DND-41 (cell line): ENCODE data around the gene S1PR2.
"Not testable (repeated sequence)": the region's sequence is repeated elsewhere in the genome, so short reads cannot be mapped to it uniquely, and the experiment has no call there.

Source experiments
- ATAC-seq: fragments of 200-7000 bp; cut with Tn5 transposase; 3 replicates; pipeline ENCODE4 v1.9.1; 2021; ENCODE audit warnings: low read depth; ENCODE audit not compliant: insufficient read depth
- DNase-seq: peaks from one replicate; pipeline ENCODE4 v3.0.0-alpha.2; 2020
- H2AFZ ChIP-seq: 2 replicates; pipeline ENCODE4 v1.6.0; 2012; ENCODE audit warnings: low read depth, low read length
- H3K27ac ChIP-seq: 2 replicates; pipeline ENCODE4 v1.5.1; 2012; ENCODE audit warnings: low read length, inconsistent platforms
- H3K27me3 ChIP-seq: fragments of 200-600 bp; sonication (generic); 2 replicates; pipeline ENCODE4 v1.6.0; 2012; ENCODE audit warnings: low read length, mild to moderate bottlenecking, inconsistent platforms; ENCODE audit not compliant: insufficient read depth, poor library complexity
- H3K36me3 ChIP-seq: 2 replicates; pipeline ENCODE4 v1.5.1; 2012; ENCODE audit warnings: low read length, inconsistent platforms; ENCODE audit not compliant: insufficient read depth
- H3K4me1 ChIP-seq: 2 replicates; pipeline ENCODE4 v1.5.1; 2012; ENCODE audit warnings: mild to moderate bottlenecking, low read length; ENCODE audit not compliant: insufficient read depth
- H3K4me2 ChIP-seq: 2 replicates; pipeline ENCODE4 v1.6.0; 2012; ENCODE audit warnings: mild to moderate bottlenecking, moderate library complexity, low read length, inconsistent platforms; ENCODE audit not compliant: insufficient read depth
- H3K4me3 ChIP-seq, 2 experiments: fragments of 200-600 bp in 1 of 2; shearing (Covaris generic) in 1 of 2; 2 replicates each; pipeline ENCODE4 v1.5.1; 2012 to 2016; ENCODE audit warnings: inconsistent platforms in 2 of 2, low read length in 2 of 2, mild to moderate bottlenecking in 2 of 2, low read depth in 1 of 2, moderate library complexity in 1 of 2
- H3K79me2 ChIP-seq: 2 replicates; pipeline ENCODE4 v1.6.0; 2012; ENCODE audit warnings: low read length, inconsistent platforms; ENCODE audit not compliant: insufficient read depth
- H3K9ac ChIP-seq: 2 replicates; pipeline ENCODE4 v1.6.0; 2012; ENCODE audit warnings: low read depth, mild to moderate bottlenecking, inconsistent platforms, low read length, moderate library complexity
- H3K9me3 ChIP-seq: 2 replicates; pipeline ENCODE4 v1.5.1; 2012; ENCODE audit warnings: low read length, moderate library complexity, mild to moderate bottlenecking, inconsistent platforms; ENCODE audit not compliant: insufficient read depth, severe bottlenecking
- H4K20me1 ChIP-seq: 2 replicates; pipeline ENCODE4 v1.6.0; 2012; ENCODE audit warnings: low read length; ENCODE audit not compliant: insufficient read depth
- CTCF ChIP-seq: IDR thresholded peaks from 2 replicates; pipeline ENCODE4 v1.5.1; 2012; ENCODE audit warnings: borderline replicate concordance, low read length, moderate library complexity, mild to moderate bottlenecking; ENCODE audit not compliant: poor library complexity, severe bottlenecking; ENCODE audit errors: extremely low read depth
- EZH2 ChIP-seq: IDR thresholded peaks from 3 replicates; pipeline ENCODE4 v1.6.1; 2012; ENCODE audit warnings: borderline replicate concordance, low read depth, mild to moderate bottlenecking, moderate library complexity, low read length, inconsistent platforms; ENCODE audit not compliant: severe bottlenecking

Gene S1PR2

GRCh38 chr19:10198889-10199644 lies 32.1 kb downstream of the S1PR2 start:
- not testable (repeated sequence) for H3K27me3 ChIP-seq, H3K4me2 ChIP-seq, H2AFZ ChIP-seq, H3K27ac ChIP-seq, H3K4me1 ChIP-seq, H4K20me1 ChIP-seq, H3K4me3 ChIP-seq, H3K36me3 ChIP-seq, H3K9me3 ChIP-seq, H3K9ac ChIP-seq, DNase-seq, ATAC-seq
- peaks cover 11% of the 10 kb centered on the region for H3K79me2 ChIP-seq

GRCh38 chr19:10195199-10195519 lies 36.0 kb downstream of the S1PR2 start:
- Histone ChIP-seq H3K9ac (peak overlapping the region; percentile 94), H3K9me3 (no peaks in the 10 kb centered on the region), H3K27me3 (no peaks in the 10 kb centered on the region), H3K36me3 (peaks cover 39% of the 10 kb centered on the region), H2AFZ (peak overlapping the region; percentile 84), H3K4me3 (peak overlapping the region; percentile 13 to 77; a peak in 3 of 4 replicates), H3K4me2 (peak overlapping the region; percentile 86), H3K4me1 (peaks cover 36% of the 10 kb centered on the region), H4K20me1 (peaks cover 32% of the 10 kb centered on the region), H3K27ac (peak overlapping the region; percentile 82), H3K79me2 (peaks cover 50% of the 10 kb centered on the region)
- DNase-seq, result no peak
- no peak; the same call in 2 of the 3 replicates for ATAC-seq
- TF ChIP-seq EZH2, result no peak
- TF ChIP-seq CTCF, result no peak

GRCh38 chr19:10194500-10195198 lies 36.5 kb downstream of the S1PR2 start, which contains the start of gene DNMT1:
TSS of gene DNMT1 (minus strand) at chr19:10194953. CDS start at chr19:10194899, 54 bp downstream.
- DNase-seq (peak; percentile 99), ATAC-seq (peak; percentile 95)
- Histone ChIP-seq H3K4me3 (peak within 1 kb of the TSS; percentile 77 to 83), H3K9me3 (no peaks in the 10 kb centered on the region), H3K4me1 (peaks cover 39% of the 10 kb centered on the region), H3K27ac (peak within 1 kb of the TSS; percentile 96), H4K20me1 (peaks cover 37% of the 10 kb centered on the region), H3K9ac (peak within 1 kb of the TSS; percentile 94), H3K4me2 (peak within 1 kb of the TSS; percentile 86), H3K79me2 (peaks cover 55% of the 10 kb centered on the region), H3K27me3 (no peaks in the 10 kb centered on the region), H3K36me3 (peaks cover 44% of the 10 kb centered on the region), H2AFZ (peak within 1 kb of the TSS; percentile 84)
- TF ChIP-seq EZH2 (no peak), CTCF (no peak)
